Activated CD4-positive, alpha-beta T cell treated with anti-CD3 and anti-CD28 coated beads, Interleukin-2, amount 50 U/mL, for 16 hours (primary cell): ENCODE results near the gene ZNF18.

Source experiments
- DNase-seq: peaks from one replicate; pipeline ENCODE4 v3.0.0-alpha.2; 2020

Gene ZNF18

GRCh38 chr17:11997147-11997971, at the start of gene ZNF18:
Gene ZNF18 (minus strand): TSS chr17:11997475. CDS start chr17:11992829, 4,646 bp downstream.
- peak; percentile 95 for DNase-seq

GRCh38 chr17:12046786-12047185, 49.5 kb upstream of the ZNF18 start:
- no peak for DNase-seq

GRCh38 chr17:12043702-12044101, 46.4 kb upstream of the ZNF18 start:
- DNase-seq = no peak

- DNase-seq = peak; percentile 33
Measured at GRCh38 chr17:12041312-12041711, 44.0 kb upstream of the ZNF18 start.

GRCh38 chr17:12040478-12040877, 43.2 kb upstream of the ZNF18 start:
- no peak for DNase-seq

- no peak for DNase-seq
Measured at GRCh38 chr17:12037970-12038369, 40.7 kb upstream of the ZNF18 start.

- no peak for DNase-seq
Measured at GRCh38 chr17:12035673-12036072, 38.4 kb upstream of the ZNF18 start.

GRCh38 chr17:12034538-12034937, 37.3 kb upstream of the ZNF18 start:
- DNase-seq = no peak

GRCh38 chr17:12028611-12029010, 31.3 kb upstream of the ZNF18 start:
- no peak for DNase-seq

- DNase-seq = no peak
Measured at GRCh38 chr17:12027658-12028057, 30.4 kb upstream of the ZNF18 start.

GRCh38 chr17:12024327-12024726, 27.1 kb upstream of the ZNF18 start:
- peak; percentile 10 for DNase-seq

GRCh38 chr17:12022310-12022709, 25.0 kb upstream of the ZNF18 start:
- DNase-seq = no peak

- DNase-seq = no peak
Measured at GRCh38 chr17:12021623-12022140, 24.4 kb upstream of the ZNF18 start.

- peak; percentile 94 for DNase-seq
Measured at GRCh38 chr17:12020642-12021622, 23.7 kb upstream of the ZNF18 start, which contains the start of gene MAP2K4. Gene MAP2K4 (plus strand): TSS chr17:12020877. CDS start chr17:12020887, 10 bp downstream.

GRCh38 chr17:12007466-12007865, 10.2 kb upstream of the ZNF18 start:
- DNase-seq = no peak

GRCh38 chr17:11999696-12000095, 2.4 kb upstream of the ZNF18 start:
- no peak for DNase-seq

GRCh38 chr17:11997972-11998233, 628 bp upstream of the ZNF18 start:
- DNase-seq = no peak

GRCh38 chr17:11996722-11997146, 541 bp downstream of the ZNF18 start:
- DNase-seq = peak; percentile 47

- DNase-seq = no peak
Measured at GRCh38 chr17:11991461-11991860, 5.8 kb downstream of the ZNF18 start.

GRCh38 chr17:11990363-11990983, 6.8 kb downstream of the ZNF18 start:
- no peak for DNase-seq

GRCh38 chr17:11986942-11987329, 10.3 kb downstream of the ZNF18 start:
- DNase-seq = peak; percentile 6

- no peak for DNase-seq
Measured at GRCh38 chr17:11986179-11986941, 10.9 kb downstream of the ZNF18 start.
